ENCODE results near the gene DNM2. TPM values are rescaled to one million over a fixed set of nuclear protein-coding genes. Genes with fewer than 3 reads are reported as not detected.
A peak's percentile ranks its signal among the peaks of the same experiment; 100 is the strongest.

The DNM2 gene
- polyA plus RNA-seq, 2 of the 4 experiments (the other 2 are of a cell fraction) = 32.9 to 58.5 TPM

GRCh38 chr19:10862561-10863106 lies 144.8 kb downstream of the DNM2 start:
- no peak for TF ChIP-seq EHF (CRISPR knock-in tag; IDR thresholded peaks at IDR 0.05)
- no peak for TF ChIP-seq HOXB5 (CRISPR knock-in tag; IDR thresholded peaks at IDR 0.05)
- no peak for TF ChIP-seq KDM5A (IDR thresholded peaks at IDR 0.05)
- TF ChIP-seq RARB (CRISPR knock-in tag; IDR thresholded peaks at IDR 0.05) = no peak
- H3K4me2 ChIP-seq = no peak overlapping the region
- DNase-seq (ENCODE audit: low read depth in 1 of 2, low spot score in 1 of 2) (no peak), ATAC-seq (no peak), FAIRE-seq (no peak)
- H3K4me1 ChIP-seq = no peaks in the 10 kb centered on the region
- H3K9me3 ChIP-seq = no peaks in the 10 kb centered on the region
- CTCF ChIA-PET = interaction anchor here (1.3 to 4.3 kb wide), 6 partner anchors 10 to 147 kb away, joined by 3 to 65 read pairs (median 22); partner anchors contain the start of genes C19orf38, DNM2 and TMED1
- H3K27ac ChIP-seq = no peak overlapping the region
- no peak overlapping the region for H3K4me3 ChIP-seq
- POLR2A ChIA-PET = no interaction called here
- 84% methylated on average over 5 of the region's 6 CpGs for WGBS (ENCODE audit: missing lambda C conversion rate)

DNA sequence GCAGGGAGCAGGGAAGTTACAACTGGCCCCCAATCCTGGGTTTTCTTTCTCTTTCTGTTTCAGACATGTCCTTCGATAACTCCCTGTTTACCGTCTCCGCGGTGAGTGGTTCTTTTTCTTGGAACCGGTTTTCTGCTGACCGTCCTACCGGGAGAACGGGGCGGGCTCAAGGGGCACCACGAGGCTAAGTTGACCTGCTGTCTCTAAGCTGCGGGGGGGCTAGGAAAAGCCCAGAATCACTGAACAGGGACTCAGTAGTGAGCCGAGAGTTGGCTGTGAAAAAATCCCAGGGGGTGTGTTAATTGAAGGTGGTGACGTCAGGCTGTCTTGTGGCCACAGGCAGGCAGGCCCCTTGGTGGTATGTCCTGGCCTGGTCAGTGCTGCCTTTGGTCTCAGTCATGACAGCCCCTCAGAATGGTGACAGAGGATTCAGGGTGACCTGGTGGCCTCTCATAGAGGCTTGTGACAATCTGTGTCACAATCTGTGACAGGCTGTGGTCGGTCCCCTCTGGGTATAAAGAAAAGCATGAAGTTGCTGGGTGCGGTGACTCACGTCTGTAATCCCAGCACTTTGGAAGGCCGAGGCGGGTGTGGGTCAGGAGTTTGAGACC lies 145.3 kb downstream of the DNM2 start:
- no peaks in the 10 kb centered on the region for H3K4me1 ChIP-seq
- TF ChIP-seq MAZ (IDR thresholded peaks at IDR 0.05; ENCODE audit: borderline replicate concordance, low read depth, low read length) (no peak), TP53 (CRISPR knock-in tag; IDR thresholded peaks at IDR 0.05) (no peak), ZFP36 (IDR thresholded peaks at IDR 0.05; ENCODE audit: borderline replicate concordance, partially characterized antibody) (no peak), BCL3 (IDR thresholded peaks at IDR 0.05) (no peak), HOXA7 (CRISPR knock-in tag; IDR thresholded peaks at IDR 0.05) (no peak), ESRRA (IDR thresholded peaks at IDR 0.05; ENCODE audit: borderline replicate concordance, low read length) (no peak), JUN (IDR thresholded peaks at IDR 0.05) (no peak), EP300 (IDR thresholded peaks at IDR 0.05) (no peak), ZC3H11A (IDR thresholded peaks at IDR 0.05) (no peak), HES2 (IDR thresholded peaks at IDR 0.05) (no peak), CBX2 (IDR thresholded peaks at IDR 0.05; ENCODE audit: borderline replicate concordance, low read depth) (no peak), RAD21 (conservative IDR thresholded peaks at IDR 0.05 in 1 of 2, IDR thresholded peaks at IDR 0.05 in 1 of 2) (no peak), EHF (CRISPR knock-in tag; IDR thresholded peaks at IDR 0.05) (no peak), FOSB (CRISPR knock-in tag; IDR thresholded peaks at IDR 0.05) (no peak), NFE2L2 (conservative IDR thresholded peaks at IDR 0.05; ENCODE audit: low read length) (no peak)
- TF ChIP-seq, protein P1, sequence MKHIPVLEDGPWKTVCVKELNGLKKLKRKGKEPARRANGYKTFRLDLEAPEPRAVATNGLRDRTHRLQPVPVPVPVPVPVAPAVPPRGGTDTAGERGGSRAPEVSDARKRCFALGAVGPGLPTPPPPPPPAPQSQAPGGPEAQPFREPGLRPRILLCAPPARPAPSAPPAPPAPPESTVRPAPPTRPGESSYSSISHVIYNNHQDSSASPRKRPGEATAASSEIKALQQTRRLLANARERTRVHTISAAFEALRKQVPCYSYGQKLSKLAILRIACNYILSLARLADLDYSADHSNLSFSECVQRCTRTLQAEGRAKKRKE (CRISPR knock-in tag; IDR thresholded peaks at IDR 0.05; ENCODE audit: low read depth) = no peak
- TF ChIP-seq, protein P2, sequence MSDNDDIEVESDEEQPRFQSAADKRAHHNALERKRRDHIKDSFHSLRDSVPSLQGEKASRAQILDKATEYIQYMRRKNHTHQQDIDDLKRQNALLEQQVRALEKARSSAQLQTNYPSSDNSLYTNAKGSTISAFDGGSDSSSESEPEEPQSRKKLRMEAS (IDR thresholded peaks at IDR 0.05) = no peak
- H3K27ac ChIP-seq = no peak overlapping the region
- H3K9me3 ChIP-seq = no peaks in the 10 kb centered on the region
- POLR2A ChIA-PET = no interaction called here
- ATAC-seq = no peak
- FAIRE-seq = no peak
- H3K4me3 ChIP-seq = no peak overlapping the region
- 80% methylated on average over 16 of the region's 18 CpGs for WGBS (ENCODE audit: missing lambda C conversion rate)
- H3K4me2 ChIP-seq = no peak overlapping the region
- no peak for DNase-seq (ENCODE audit: low read depth in 1 of 2, low spot score in 1 of 2)
- CTCF ChIA-PET = interaction anchor here (0.7 to 4.3 kb wide), 11 partner anchors 8 to 147 kb away, joined by 3 to 65 read pairs (median 11); partner anchors contain the start of genes C19orf38, DNM2 and TMED1

DNA sequence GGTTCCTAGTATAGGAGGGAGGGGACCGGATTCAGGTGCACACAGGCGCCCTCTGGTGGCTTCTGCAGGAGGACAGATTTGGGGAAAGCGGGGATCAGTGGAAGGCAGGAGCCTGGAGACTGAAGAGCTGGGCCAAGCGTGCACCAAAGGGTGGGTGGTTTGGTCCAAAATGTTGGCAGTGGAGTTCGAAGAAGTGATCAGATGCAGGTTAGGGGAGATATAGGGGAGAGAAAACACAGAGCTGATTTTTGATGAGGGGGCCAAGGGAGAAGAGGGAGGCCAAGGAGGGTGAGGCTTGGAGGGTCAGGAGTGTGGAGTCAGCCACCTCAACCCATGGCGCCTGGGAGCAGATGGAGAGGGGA lies 146.6 kb downstream of the DNM2 start:
- 3% methylated on average over 6 of the region's 6 CpGs for WGBS (ENCODE audit: missing lambda C conversion rate)
- Histone ChIP-seq H3K4me1 (no peaks in the 10 kb centered on the region), H3K27ac (peak overlapping the region in 1 of 2 experiments; percentile 76; a peak in 3 of 6 replicates), H3K4me2 (peak overlapping the region; percentile 27; the same call in 2 of the 3 replicates), H3K9me3 (no peaks in the 10 kb centered on the region), H3K4me3 (no peak overlapping the region)
- FAIRE-seq (no peak), DNase-seq (ENCODE audit: low read depth in 1 of 2, low spot score in 1 of 2) (peak; percentile 65 to 95), ATAC-seq (peak; percentile 96 to 97)
- CTCF ChIA-PET = interaction anchor here (0.6 to 4.3 kb wide), 27 partner anchors 8 to 438 kb away, joined by 3 to 65 read pairs (median 6); partner anchors contain the start of genes C19orf38, DNM2 and TMED1
- POLR2A ChIA-PET = interaction anchor here (1.0 to 1.4 kb wide), 2 partner anchors 28 to 29 kb away, joined by 3 to 8 read pairs; partner anchors contain the start of gene TMED1
- TF ChIP-seq E2F6 (IDR thresholded peaks at IDR 0.05; ENCODE audit: borderline replicate concordance, low read depth) (no peak), RARB (CRISPR knock-in tag; IDR thresholded peaks at IDR 0.05) (no peak), POLR2A (IDR thresholded peaks at IDR 0.05; ENCODE audit: low read length) (no peak), PHF8 (IDR thresholded peaks at IDR 0.05; ENCODE audit: borderline replicate concordance, low read depth) (no peak), BHLHE40 (IDR thresholded peaks at IDR 0.05; ENCODE audit: low read depth, low read length) (no peak), RAD21 (conservative IDR thresholded peaks at IDR 0.05 in 1 of 2, IDR thresholded peaks at IDR 0.05 in 1 of 2) (peak; percentile 42 to 55; a peak in 3 of 5 replicates), ESRRA (IDR thresholded peaks at IDR 0.05; ENCODE audit: borderline replicate concordance, low read length) (no peak), ZFP36 (IDR thresholded peaks at IDR 0.05; ENCODE audit: borderline replicate concordance, partially characterized antibody) (no peak), ELK1 (IDR thresholded peaks at IDR 0.05; ENCODE audit: low read depth, low read length) (no peak), HEYL (CRISPR knock-in tag; IDR thresholded peaks at IDR 0.05) (no peak)
- TF ChIP-seq, protein P3, sequence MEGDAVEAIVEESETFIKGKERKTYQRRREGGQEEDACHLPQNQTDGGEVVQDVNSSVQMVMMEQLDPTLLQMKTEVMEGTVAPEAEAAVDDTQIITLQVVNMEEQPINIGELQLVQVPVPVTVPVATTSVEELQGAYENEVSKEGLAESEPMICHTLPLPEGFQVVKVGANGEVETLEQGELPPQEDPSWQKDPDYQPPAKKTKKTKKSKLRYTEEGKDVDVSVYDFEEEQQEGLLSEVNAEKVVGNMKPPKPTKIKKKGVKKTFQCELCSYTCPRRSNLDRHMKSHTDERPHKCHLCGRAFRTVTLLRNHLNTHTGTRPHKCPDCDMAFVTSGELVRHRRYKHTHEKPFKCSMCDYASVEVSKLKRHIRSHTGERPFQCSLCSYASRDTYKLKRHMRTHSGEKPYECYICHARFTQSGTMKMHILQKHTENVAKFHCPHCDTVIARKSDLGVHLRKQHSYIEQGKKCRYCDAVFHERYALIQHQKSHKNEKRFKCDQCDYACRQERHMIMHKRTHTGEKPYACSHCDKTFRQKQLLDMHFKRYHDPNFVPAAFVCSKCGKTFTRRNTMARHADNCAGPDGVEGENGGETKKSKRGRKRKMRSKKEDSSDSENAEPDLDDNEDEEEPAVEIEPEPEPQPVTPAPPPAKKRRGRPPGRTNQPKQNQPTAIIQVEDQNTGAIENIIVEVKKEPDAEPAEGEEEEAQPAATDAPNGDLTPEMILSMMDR (IDR thresholded peaks at IDR 0.05) = peak; percentile 71
